Heart left ventricle (tissue), 13 donors: Measurements from ENCODE around the gene ZNF132.

Experiments used
- CTCF ChIP-seq, 12 donors: fragments of 200-600 bp; sonication (generic) in 4 of 12; IDR thresholded peaks; one replicate each; pipeline versions ENCODE4 v1.5.0 to v1.8.0; 2018 to 2022; ENCODE audit warnings: antibody characterized with exemption in 12 of 12, mild to moderate bottlenecking in 5 of 12
- POLR2A ChIP-seq, 2 donors: fragments of 450-650 bp; IDR thresholded peaks; one replicate each; pipeline ENCODE4 v1.6.1; 2017; ENCODE audit warnings: antibody characterized with exemption in 2 of 2, mild to moderate bottlenecking in 2 of 2, moderate library complexity in 2 of 2
- donor health status: ischemic (EF 13 %, LVEDD 7.1; RV severe dilation, severe dysfunction).
- donor health status: DM: no; HTN: yes; CAD: no.
- donor health status: DM: no; HTN: no; CAD: no.
- donor health status: ischemic (EF 25% LVEDD 6.9; RV normal size, moderate dysfunction).
- donor health status: ischemic (EF 25% LVEDD 5.7; RV mildly dilated, moderate dysfunction).
- donor health status: ischemic (EF 35%, LVEDD 5.7; RV mildly dilated, moderate dysfunction).
- donor health status: nonischemic (EF 11% LVEDD 7.7; RV severe dilation, severe dysfunction).
- donor health status: DM: yes; HTN: yes; CAD: no.
- donor health status: PGD.
- donor health status: ischemic (EF 29% LVEDD 5.4; RV normal size, mild dysfunction).
- donor health status: nonischemic (EF 23%, LVEDD 6.1; RV moderate dilation, normal function).

- TF ChIP-seq CTCF (IDR thresholded peaks at IDR 0.05) (no peak), POLR2A (IDR thresholded peaks at IDR 0.05) (peak in 1 of 2 donors; percentile 80)
Observed at GRCh38 chr19:58451358-58452101, 11.6 kb upstream of the ZNF132 start, which contains the start of gene ZNF324B.
